ENCODE results near the gene ENPP1.

Gene ENPP1

GRCh38 chr6:131917763-131918649 lies 110.2 kb downstream of the ENPP1 start:
- no peak for DNase-seq

DNA sequence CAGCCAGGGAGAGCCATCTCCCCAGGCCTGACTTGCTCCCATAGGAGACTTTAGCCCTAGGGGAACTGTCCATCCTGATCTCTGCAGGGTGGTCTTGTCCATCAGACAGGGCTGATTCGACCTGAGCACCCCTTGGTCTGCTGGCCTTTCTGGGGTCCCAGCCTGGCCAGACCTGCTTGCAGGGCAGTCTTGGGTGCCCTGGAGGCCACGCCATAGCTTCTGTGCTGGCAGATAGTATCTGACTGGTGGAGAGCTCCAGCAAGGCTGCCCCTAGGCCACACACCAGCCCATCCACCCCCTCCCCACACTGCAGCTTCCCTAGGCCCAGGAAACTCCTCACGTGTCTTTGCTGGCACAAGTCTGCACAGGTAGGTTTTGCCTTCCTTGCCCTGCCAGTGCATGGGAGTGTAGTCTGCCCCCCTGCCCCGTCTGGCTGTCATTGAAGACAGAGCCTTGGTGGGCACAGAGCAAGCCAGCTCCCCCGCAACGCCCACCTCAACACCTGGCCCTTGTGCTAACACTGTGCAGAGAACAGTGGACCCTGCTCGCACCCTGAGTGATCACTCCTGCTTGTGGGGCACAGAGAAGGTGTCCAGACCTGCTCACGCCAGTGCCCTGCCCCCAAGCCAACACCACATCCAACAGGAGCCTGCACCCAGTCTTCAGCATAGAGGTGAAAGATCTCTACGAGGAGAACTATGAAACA lies 111.0 kb downstream of the ENPP1 start:
- DNase-seq = no peak

GRCh38 chr6:131920656-131921055 lies 112.8 kb downstream of the ENPP1 start:
- no peak for DNase-seq

DNA sequence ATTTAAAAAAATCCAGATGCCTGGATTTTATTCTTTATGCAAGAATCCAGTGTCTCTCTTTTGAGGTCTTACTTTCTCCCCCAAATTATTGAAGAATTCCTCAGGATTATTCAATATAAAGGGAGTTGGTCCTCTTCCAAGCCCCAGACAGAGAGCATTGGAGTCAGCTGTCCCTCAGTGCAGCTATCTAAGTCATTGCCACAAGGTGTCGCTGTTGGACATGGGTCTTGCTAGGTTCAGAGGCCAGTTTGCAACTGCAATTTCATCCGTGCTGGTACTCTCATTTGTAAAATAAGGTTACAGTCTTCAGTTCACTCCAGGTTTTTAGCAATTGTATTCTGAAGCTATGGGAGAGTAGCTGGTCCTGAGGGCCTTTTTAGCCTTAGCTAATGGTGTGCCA lies 115.5 kb downstream of the ENPP1 start:
- DNase-seq = no peak

GRCh38 chr6:131924881-131925474 lies 117.2 kb downstream of the ENPP1 start:
- DNase-seq = no peak

DNA sequence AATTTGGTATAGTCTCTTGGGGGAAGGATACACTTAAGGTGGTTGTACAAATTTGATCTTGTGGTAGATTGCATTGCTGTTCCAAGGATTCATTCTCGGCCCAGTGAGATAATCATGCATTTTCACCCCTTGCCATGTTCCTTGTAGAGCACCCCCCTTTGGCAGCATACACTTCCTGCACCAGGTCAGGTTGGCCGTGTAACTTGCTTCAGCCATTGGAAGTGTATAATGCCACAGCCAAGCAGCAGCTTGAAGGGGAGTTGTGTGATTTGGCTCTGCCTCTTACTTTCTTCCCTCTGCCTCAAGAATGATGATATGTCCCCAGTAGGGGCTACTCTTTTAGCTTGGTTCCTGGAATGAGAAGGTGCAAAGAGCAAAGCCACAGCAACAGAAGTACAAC lies 121.4 kb downstream of the ENPP1 start:
- DNase-seq = no peak

DNA sequence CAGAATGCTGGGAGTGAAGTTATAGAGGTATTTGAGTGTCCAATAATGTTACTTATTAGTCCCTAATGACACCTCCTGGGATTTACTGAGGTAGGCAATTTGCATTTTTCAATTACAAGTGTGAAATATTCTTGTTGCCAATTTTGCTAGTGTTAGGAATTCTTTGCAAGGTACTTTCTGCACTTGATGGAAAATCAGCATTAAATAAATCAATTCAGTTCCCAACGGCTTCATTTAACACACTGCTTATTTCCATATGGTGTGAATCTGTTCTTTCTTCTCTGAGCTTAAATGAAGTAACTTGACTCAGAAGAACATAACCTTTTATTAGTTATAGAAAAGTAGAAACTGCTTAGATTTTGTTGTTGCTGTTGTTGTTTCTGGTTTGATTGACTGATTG lies 122.2 kb downstream of the ENPP1 start:
- DNase-seq = no peak

DNA sequence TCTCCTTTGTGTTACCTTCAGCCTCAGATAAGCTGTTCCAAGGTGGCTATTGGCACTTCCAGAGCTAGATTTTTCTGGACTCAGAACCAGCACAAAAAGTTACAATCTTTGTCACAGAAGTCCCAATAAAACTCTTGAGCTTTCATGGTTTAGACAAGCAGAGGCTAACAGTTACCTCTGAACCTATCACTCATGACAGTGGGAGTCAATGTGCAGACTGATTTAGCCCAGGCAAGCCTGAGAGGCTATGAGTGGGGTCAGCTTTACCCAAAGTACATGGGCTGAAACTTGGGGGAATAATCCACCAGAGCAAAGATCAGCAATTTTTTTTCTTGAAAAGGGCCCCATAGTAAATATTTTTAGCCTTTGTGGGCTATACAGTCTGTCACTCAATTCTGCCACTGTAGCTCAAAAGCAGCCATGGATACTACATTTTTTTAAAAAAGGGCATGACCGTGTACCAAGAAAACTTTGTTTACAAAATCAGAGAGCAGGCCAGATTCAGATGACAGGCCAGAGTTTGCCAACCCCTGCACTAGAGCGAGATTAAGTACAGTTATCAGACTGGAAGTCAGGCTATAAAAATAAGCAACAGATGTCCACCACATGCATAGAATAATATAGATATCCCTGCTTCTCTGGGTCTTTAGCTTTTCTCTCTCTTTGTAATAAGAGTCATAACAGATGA lies 123.4 kb downstream of the ENPP1 start:
- DNase-seq = no peak

DNA sequence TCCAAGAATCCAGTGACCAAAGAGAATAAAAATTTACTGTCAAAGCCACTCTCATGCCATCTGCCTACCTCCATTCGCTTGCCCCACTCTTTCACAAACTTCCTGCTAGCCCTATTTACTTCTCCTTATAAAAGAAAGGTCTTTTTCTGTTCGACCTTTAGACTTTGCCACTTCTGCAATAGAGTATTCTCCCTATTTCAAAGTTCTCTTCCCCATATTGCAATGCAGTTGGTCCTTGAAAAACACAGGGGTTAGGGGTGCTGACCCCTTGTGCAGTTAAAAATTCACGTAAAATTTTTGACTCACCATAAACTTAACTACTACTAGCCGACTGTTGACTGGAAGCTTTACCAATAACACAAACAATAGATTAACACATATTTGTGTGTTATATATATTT lies 128.3 kb downstream of the ENPP1 start:
- DNase-seq = no peak

DNA sequence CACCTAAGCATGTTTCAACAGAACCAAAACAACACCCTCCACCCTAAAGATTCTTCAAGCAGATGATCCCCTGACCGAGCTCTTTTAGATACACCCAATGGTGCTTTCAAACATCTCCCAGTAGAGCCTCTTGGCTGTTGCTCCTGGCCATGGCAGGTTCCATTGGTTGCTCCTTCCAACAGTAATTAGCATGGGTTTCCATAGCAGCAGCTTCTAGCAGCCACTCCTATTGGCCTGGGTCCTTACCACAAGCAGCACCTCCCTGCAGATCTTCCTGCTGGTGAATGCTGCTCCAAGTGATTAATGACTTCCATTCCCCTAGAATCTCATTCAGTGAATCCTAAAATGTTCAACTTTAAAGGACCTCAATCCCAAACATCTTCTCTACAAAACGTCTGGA lies 129.4 kb downstream of the ENPP1 start:
- DNase-seq = no peak

GRCh38 chr6:131937703-131938631 lies 130.1 kb downstream of the ENPP1 start:
- DNase-seq = no peak

Data from effector CD4-positive, alpha-beta T cell (primary cell).